Renal cortex interstitium (tissue), 11 donors: ENCODE data around the gene NME3. TPM values are rescaled to one million over a fixed set of nuclear protein-coding genes. Genes with fewer than 3 reads are reported as not detected.
"Not testable (repeated sequence)": the region's sequence is repeated elsewhere in the genome, so short reads cannot be mapped to it uniquely, and the experiment has no call there.

Source experiments
- DNase-seq, 11 donors: peaks; one replicate each; pipeline ENCODE4 v3.0.0-alpha.2; 2013; ENCODE audit warnings: low read depth in 9 of 11, low spot score in 4 of 11; ENCODE audit errors: extremely low read depth in 1 of 11
- polyA plus RNA-seq, 3 donors: library from polyadenylated mRNA; unstranded; fragments of 120-200 nt; gene quantifications; one replicate each; pipeline ENCODE4 v1.2.1, GENCODE V29; 2013; ENCODE audit not compliant: insufficient read length in 3 of 3

NME3 gene
- polyA plus RNA-seq, 3 donors = 16.7 to 39.0 (median 37.8) TPM

DNA sequence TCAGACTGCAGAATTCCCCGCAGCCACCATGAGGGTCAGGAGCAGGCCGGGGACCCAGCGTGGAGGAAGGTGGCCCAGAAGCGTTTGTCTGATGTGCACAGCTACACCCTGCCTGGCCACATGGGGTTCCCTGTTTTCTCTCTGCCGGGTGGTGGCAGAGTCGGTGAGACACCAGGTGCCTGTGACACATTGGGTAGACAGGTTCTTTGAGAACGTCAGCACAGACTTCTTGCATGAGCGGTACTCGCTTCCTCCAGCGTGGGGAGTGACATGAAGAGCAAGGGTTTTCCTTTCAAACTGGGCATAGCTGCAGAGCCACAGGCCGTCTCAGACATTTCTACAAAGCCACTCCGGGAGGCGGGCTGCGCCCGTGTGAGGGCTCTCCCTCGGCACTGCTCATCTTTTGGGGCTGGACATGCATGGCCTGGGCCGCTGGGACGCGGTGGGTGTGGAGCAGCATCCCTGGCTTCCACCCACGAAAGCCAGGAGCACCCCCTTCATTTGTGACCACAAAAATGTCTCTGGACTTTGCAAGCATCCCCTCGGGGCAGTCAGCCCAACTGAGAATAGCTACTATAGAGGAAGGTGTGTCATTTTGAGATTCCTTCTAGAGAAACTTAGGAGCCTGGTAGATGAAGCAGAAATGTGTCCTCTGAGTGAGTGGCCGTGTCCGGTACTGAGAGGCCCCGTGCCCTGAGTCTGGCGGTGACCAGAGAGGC is 26.0 kb downstream of the NME3 start:
- DNase-seq = no peak

DNA sequence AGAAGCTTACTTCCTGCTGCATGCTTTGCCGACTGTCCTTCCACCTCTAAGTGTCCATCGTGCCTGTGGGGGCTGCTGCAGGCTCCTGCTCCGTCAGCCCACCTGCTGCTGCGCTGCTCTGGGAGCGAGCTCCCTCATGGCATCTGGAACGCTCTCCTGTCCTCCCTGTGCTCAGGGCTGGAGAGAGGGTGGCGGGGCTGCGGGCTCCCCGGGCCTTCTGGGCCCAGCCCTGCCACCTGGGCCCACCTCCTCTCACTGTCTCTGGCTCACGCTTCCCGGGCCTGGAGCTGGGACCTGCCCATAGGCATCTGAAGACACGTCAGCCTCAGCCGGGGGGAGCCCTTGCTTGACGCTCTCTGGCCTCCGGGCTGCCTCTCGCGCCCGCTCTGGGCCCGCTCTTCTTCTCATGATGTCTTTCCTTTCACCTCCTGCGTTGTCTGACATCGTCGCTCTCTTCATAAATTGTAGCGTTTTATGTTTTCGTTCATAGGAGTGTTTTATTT is 27.0 kb downstream of the NME3 start:
- no peak for DNase-seq

DNA sequence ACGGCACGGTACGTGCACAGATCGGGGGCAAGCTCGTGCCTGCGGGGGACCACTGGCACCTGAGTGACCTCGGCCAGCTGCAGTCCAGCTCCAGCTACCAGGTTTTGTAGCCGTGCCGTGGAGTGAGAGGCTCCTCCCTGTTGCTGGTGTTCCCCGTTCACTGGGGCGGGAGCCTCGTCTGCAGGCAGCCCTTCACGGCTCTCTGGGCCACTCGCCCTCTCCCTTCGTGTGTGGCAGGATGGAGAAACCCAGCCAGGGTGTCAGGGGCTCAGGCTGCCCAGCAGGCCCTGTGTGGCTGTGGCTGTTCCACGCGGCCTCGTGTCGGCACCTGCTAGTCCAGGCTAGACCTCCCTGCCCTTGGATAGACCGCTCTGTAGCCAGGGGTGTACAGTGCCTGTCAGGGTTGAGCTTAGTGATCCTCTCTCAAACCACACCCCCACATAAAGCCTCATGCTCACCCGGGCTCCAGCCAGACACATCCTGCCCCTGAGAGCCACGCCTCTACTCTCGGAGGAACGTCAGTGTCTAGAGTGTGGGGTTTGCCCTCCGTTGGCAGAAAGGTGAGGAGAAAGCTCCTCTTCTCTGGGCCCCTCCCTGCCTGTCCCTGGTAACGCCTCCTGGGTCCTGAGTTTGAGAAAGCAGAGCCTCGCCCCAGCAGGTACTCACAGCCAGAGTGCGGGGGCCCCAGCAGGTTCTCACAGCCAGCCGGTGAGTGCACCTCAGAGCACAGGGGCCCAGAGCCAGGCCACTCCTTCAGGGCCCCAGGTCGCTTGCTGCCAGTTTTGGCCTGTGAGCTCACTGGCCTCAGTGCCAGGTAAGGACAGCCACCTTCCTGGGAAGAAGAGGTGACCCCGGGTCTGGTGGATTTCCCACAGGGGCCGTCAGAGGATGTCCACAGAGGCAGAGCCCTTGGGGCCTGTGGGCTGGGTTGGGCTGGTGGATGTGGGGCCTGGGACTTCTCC is 27.7 kb downstream of the NME3 start:
- DNase-seq = no peak

DNA sequence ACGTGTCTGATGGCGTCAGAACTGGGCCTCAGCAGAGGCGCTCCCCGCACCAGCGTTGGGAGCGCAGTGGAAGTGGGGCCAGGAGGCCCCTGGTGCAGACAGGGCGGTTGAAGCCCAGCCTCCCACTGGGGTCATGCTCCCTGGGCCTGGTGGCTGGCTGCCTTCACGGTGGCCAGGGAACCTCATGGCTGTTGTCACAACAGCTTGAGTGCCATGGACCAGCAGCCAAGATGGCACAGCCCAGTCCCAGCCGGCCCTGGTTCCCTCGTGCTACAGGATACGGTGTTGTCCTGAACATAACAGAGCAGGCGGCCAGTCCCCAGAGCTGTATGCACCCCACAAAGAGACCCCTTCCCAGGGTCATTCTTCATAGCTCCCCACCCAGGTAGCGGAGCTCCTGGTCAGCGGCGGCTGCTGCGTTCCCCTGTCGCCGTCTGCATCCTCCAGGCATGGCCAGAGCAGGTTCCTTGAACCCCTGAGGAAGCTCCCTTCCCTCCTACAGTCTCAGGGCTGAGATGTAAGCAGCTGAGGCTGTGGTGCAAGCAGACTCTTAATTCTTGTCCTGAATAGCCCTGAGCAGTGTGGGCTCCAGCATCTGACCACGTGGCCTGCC is 29.7 kb downstream of the NME3 start:
- DNase-seq = no peak

GRCh38 chr16:1740781-1741490 is 30.4 kb downstream of the NME3 start:
- DNase-seq = no peak

DNA sequence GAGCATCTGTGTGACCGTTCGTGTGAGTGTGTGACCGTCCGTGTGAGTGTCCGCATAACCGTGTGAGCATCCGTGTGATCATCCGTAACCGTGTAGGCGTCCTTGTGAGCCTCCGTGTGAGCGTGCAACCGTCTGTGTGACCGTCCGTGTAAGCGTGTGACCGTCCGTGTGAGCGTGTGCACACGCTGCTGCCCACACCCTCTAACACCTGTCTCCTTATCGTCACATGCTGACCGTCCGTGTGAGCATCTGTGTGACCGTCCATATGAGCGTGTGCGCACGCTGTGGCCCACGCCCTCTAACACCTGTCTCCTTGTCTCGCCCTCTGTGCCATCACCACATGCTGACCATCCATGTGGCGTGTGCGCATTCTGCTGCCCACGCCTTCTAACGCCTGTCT is 31.1 kb downstream of the NME3 start:
- no peak for DNase-seq

- DNase-seq = no peak
Observed at GRCh38 chr16:1734816-1735215, 36.5 kb downstream of the NME3 start.

GRCh38 chr16:1734123-1734522 is 37.2 kb downstream of the NME3 start:
- no peak for DNase-seq

DNA sequence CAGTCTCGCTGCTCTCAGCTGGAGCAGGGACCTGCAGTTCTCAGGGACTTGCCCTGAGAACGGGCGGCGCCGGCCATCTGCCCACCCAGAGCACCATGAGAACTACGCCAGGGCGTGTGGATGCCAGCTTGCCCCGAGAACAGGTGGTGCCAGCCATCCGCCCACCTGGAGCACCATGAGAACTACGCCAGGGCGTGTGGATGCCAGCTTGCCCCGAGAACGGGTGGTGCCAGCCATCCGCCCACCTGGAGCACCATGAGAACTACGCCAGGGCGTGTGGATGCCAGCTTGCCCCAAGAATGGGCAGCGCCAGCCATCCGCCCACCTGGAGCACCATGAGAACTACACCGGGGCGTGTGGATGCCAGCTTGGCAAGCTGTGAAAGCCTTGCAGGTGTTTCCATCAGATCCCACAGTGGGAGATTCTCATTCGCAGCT is 38.8 kb downstream of the NME3 start:
- not testable (repeated sequence) for DNase-seq

DNA sequence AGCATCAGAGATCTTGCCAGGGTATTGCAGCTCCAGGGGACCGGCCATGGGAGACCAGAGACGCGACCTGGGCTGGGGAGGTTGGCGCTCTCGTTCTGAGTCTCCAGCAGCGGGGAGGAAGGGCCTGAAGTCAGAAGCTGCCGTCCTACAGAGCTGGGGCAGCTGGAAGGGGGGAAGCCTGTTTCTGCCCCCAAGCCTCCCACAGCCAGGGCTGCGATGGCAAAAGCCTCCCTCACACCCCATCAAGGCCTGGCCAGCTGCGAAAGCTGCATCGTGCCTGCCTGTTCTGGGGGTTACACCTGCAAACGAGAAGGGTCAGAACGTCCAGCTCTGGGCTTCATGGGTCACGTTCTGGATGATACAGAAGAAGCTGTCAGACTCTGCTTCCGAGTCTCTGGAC is 39.3 kb downstream of the NME3 start:
- DNase-seq = no peak

- no peak for DNase-seq
Observed at GRCh38 chr16:1731603-1732002, 39.7 kb downstream of the NME3 start.

DNA sequence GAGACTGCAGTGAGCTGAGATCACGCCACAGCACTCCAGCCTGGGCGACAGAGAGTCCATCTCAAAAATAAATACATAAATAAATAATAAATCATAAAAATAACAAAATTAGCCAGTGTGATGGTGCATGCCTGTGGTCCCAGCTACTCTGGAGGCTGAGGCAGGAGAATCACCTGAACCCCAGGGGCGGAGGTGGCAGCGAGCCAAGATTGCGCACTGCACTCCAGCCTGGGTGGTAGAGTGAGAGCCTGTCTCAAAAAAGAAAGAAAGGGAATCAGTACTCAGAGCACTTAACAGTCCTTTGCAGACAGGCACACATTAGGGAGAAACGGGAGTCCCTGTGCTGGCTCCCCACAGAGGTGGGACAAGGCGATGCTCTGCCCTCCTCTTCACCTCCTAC is 40.3 kb downstream of the NME3 start:
- DNase-seq = no peak

DNA sequence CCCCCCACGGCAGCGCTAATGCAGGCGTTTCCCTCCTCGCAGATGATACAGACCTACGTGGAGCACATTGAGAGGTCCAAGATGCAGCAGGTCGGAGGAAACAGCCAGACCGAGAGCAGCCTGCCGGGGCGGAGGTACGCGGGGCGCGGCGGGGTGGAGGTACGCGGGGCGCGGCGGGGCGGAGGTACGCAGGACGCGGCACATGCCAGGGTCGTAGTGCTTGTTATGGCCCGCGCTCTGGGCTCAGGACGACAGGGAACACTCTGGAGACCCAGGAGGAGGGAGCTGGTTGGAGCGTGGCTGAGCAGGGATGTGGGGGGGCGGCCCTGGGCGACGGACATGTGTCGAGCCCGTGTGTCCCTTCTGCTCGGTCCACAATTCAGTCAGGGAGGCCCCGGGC is 41.9 kb downstream of the NME3 start:
- no peak for DNase-seq

DNA sequence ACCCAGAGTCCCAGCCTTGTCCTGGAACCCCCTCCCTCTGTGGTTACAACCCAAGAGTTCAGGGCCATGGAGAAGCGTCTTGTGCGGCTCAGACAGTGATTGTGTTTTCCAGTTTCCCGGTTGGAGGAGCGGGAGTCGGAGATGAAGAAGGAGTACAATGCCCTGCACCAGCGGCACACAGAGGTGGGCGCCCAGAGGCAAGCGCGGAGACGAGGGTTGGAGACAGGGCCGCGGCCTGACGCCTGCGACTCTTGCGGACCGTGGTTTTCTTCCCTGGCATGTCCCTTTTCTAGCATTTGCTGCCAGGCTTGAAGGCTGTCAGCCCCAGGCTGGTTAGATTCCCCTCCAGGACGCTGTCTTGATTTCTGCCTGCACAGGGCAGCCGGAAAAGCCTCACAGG is 42.3 kb downstream of the NME3 start:
- no peak for DNase-seq

DNA sequence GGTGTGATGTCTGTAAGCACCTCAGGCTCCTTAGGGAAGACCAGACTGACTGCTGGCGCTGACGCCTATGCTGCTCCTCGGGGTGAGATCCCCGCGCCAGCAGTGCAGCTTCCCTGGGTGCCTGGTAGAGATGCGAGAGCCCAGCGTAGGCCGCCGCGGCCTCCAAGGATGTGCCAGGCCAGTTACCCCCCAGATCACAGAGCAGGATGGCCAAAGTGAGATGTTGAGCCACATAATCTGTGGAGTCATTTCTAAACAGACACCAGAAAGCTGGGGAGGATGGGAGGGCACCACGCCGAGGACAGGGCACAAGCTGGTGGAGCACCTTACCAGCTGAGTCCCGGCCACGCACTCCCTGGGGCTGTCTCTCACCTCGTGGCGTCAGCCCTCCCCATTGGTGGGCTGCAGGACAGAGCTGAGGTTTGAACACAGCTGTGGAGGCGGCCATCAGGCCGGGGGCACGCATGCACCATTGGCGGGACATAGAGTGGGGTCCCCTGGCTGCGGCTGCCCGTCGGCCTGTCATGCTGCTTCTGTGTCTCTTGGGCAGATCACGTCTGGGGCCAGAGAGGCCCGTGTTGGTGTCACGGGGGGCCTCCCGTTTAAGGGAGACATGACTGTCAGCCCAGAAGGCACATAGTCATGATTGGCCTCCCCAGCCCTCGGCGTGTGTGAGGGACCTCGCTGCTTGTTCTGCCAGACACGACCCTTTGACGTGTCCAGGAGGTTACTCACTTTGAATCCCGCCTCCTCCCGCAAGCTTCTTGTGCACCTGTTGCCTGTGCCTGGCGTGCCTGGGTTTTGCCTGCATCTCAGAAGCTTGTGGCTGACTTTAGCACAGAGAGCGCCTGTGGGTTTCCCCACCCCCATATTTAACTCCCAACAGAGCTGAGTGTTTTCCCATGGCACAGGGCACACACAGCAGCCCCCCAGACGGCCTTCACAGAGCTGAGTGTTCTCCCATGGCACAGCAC is 43.4 kb downstream of the NME3 start:
- DNase-seq = no peak

GRCh38 chr16:1726661-1727502 is 44.5 kb downstream of the NME3 start:
- no peak for DNase-seq

GRCh38 chr16:1724491-1724890 is 46.9 kb downstream of the NME3 start:
- no peak for DNase-seq
